Esophagus muscularis mucosa (tissue), 4 donors: ENCODE measurements around the gene MRPL10. TPM values are rescaled to one million over a fixed set of nuclear protein-coding genes. Genes with fewer than 3 reads are reported as not detected.
A peak's percentile ranks its signal among the peaks of the same experiment; 100 is the strongest.

Experiments used
- DNase-seq: peaks from one replicate; pipeline ENCODE4 v3.0.0-alpha.2; 2017; ENCODE audit errors: extremely low spot score
- H3K27ac ChIP-seq, 4 donors: fragments of 200-600 bp; sonication (generic); replicated peaks in 1 of 4; 1 replicate in 3 of 4; 2 replicates in 1 of 4; pipeline ENCODE4 v1.5.1; 2016 to 2019; ENCODE audit warnings: mild to moderate bottlenecking in 1 of 4
- H3K27me3 ChIP-seq, 4 donors: fragments of 200-600 bp; sonication (generic); one replicate each; pipeline versions ENCODE4 v1.5.1 to v1.6.0; 2016 to 2019
- H3K36me3 ChIP-seq, 4 donors: fragments of 200-600 bp; sonication (generic); one replicate each; pipeline ENCODE4 v1.5.1; 2016 to 2019
- H3K4me1 ChIP-seq, 4 donors: fragments of 200-600 bp; sonication (generic); one replicate each; pipeline ENCODE4 v1.5.1; 2016 to 2019
- H3K4me3 ChIP-seq, 4 donors: fragments of 200-600 bp; sonication (generic); 1 replicate in 2 of 4; 2 replicates in 2 of 4; pipeline ENCODE4 v1.5.1; 2016 to 2019; ENCODE audit warnings: mild to moderate bottlenecking in 4 of 4, moderate library complexity in 1 of 4
- H3K9me3 ChIP-seq, 4 donors: fragments of 200-600 bp; sonication (generic); 1 replicate in 3 of 4; 2 replicates in 1 of 4; pipeline ENCODE4 v1.5.1; 2016 to 2019
- CTCF ChIP-seq, 3 experiments: fragments of 200-600 bp in 2 of 3; fragments of 450-650 bp in 1 of 3; sonication (generic) in 2 of 3; IDR thresholded peaks; one replicate each; pipeline ENCODE4 v1.5.1; 2017 to 2019; ENCODE audit warnings: antibody characterized with exemption in 3 of 3, mild to moderate bottlenecking in 2 of 3, moderate library complexity in 1 of 3
- EP300 ChIP-seq: sonication (generic); formaldehyde crosslinking; IDR thresholded peaks from one replicate; pipeline ENCODE4 v1.6.1; 2017; ENCODE audit warnings: antibody characterized with exemption
- POLR2A ChIP-seq: fragments of 450-650 bp; IDR thresholded peaks from one replicate; pipeline ENCODE4 v1.6.1; 2017; ENCODE audit warnings: antibody characterized with exemption, moderate library complexity, mild to moderate bottlenecking, low read depth
- POLR2AphosphoS5 ChIP-seq, 2 donors: sonication (generic); formaldehyde crosslinking; IDR thresholded peaks; one replicate each; pipeline ENCODE4 v1.6.1; 2017; ENCODE audit warnings: antibody characterized with exemption in 2 of 2
- WGBS: methylation state at CpG from one replicate; pipeline ENCODE4 v1.1.5; 2018; 5-methylcytosine and 5-hydroxymethylcytosine counted together
- intact Hi-C: fragments of 100-400 bp; cut with DNase I; formaldehyde crosslinking; loops from one replicate; pipeline ENCODE4 v1.15.1; 2023
- total RNA-seq, 4 donors: library from RNA; depleted of rRNA; stranded (reverse); fragments of >200 nt; gene quantifications; one replicate each; pipeline versions ENCODE4 v1.1.0 to v1.2.1, GENCODE V29; 2016

Gene MRPL10
- total RNA-seq, 4 donors from 2014 or later, result 43.6 to 86.8 (median 63.2) TPM

- no peak overlapping the region for H3K4me3 ChIP-seq
- H3K4me1 ChIP-seq, result peaks cover 15 to 36% (median 29%) of the 10 kb centered on the region in 4 donors
- H3K27ac ChIP-seq, result no peak overlapping the region
- TF ChIP-seq POLR2AphosphoS5 (IDR thresholded peaks at IDR 0.05), result peak in 1 of 2 donors; percentile 46
- TF ChIP-seq CTCF (IDR thresholded peaks at IDR 0.05), result no peak
- no peak for TF ChIP-seq POLR2A
- TF ChIP-seq EP300, result no peak
- 42% methylated on average over 32 of the region's 32 CpGs for WGBS
- H3K9me3 ChIP-seq, result no peaks in the 10 kb centered on the region
- intact Hi-C loops, result no loop called here
- H3K36me3 ChIP-seq, result no peaks in the 10 kb centered on the region
- no peak for DNase-seq
- H3K27me3 ChIP-seq, result peaks cover 11 to 100% (median 70%) of the 10 kb centered on the region in 4 donors
Measured at GRCh38 chr17:47852113-47852949, 21.0 kb upstream of the MRPL10 start.

- intact Hi-C loops, result no loop called here
Measured at GRCh38 chr17:47851764-47852112, 20.4 kb upstream of the MRPL10 start.

GRCh38 chr17:47850692-47851573 lies 19.6 kb upstream of the MRPL10 start, which contains the start of gene SP6:
TSS of gene SP6 (minus strand) at chr17:47851163. CDS start at chr17:47848429, 2,734 bp downstream.
- Histone ChIP-seq H3K4me3 (peak within 1 kb of the TSS; percentile 38 to 54 (median 42)), H3K4me1 (peaks cover 15 to 44% (median 34%) of the 10 kb centered on the region in 4 donors), H3K27me3 (peaks cover 11 to 100% (median 75%) of the 10 kb centered on the region in 4 donors), H3K9me3 (no peaks in the 10 kb centered on the region), H3K36me3 (no peaks in the 10 kb centered on the region), H3K27ac (no peak within 1 kb of the TSS)
- TF ChIP-seq CTCF (IDR thresholded peaks at IDR 0.05) (peak in 1 of 3 experiments; percentile 20), POLR2AphosphoS5 (IDR thresholded peaks at IDR 0.05) (peak; percentile 7 to 21), EP300 (no peak)
- DNase-seq, result no peak
- 6% methylated on average over 55 of the region's 71 CpGs for WGBS
- intact Hi-C loops, result no loop called here

More at GRCh38 chr17:47851764-47852112, 20.4 kb upstream of the MRPL10 start:
- WGBS, result 38% methylated on average over 11 of the region's 11 CpGs
- H3K4me3 ChIP-seq, result no peak overlapping the region
- no peaks in the 10 kb centered on the region for H3K9me3 ChIP-seq
- H3K27me3 ChIP-seq, result peaks cover 11 to 100% (median 72%) of the 10 kb centered on the region in 4 donors
- TF ChIP-seq CTCF (IDR thresholded peaks at IDR 0.05), result no peak
- TF ChIP-seq POLR2AphosphoS5 (IDR thresholded peaks at IDR 0.05), result no peak
- no peak for TF ChIP-seq EP300
- TF ChIP-seq POLR2A, result no peak
- no peak overlapping the region for H3K27ac ChIP-seq
- no peak for DNase-seq
- peaks cover 15 to 42% (median 34%) of the 10 kb centered on the region in 4 donors for H3K4me1 ChIP-seq
- no peaks in the 10 kb centered on the region for H3K36me3 ChIP-seq

- TF ChIP-seq CTCF (IDR thresholded peaks at IDR 0.05) (no peak), POLR2A (no peak), EP300 (no peak), POLR2AphosphoS5 (IDR thresholded peaks at IDR 0.05) (no peak)
- no peak for DNase-seq
- Histone ChIP-seq H3K9me3 (no peaks in the 10 kb centered on the region), H3K27ac (no peak overlapping the region), H3K36me3 (no peaks in the 10 kb centered on the region), H3K4me1 (peaks cover 15 to 44% (median 34%) of the 10 kb centered on the region in 4 donors), H3K27me3 (peaks cover 11 to 100% (median 76%) of the 10 kb centered on the region in 4 donors), H3K4me3 (peak overlapping the region; percentile 38 to 54 (median 42))
- whole genome bisulfite sequencing, result 90% methylated on average over 2 of the region's 9 CpGs
- intact Hi-C loops, result no loop called here
Measured at GRCh38 chr17:47850373-47850691, 19.0 kb upstream of the MRPL10 start.
